HFFc6 (cell line): ENCODE results near the gene MAD1L1. TPM values are rescaled to one million over a fixed set of nuclear protein-coding genes. Genes with fewer than 3 reads are reported as not detected.

ENCODE experiments used
- DNase-seq: peaks from one replicate; pipeline ENCODE4 v3.0.0-alpha.2; 2018
- H3K27ac Mint-ChIP-seq: 2 replicates; pipeline ENCODE4 v1.8.0; 2020; ENCODE audit warnings: mild to moderate bottlenecking, mixed read lengths
- H3K27me3 Mint-ChIP-seq: 2 replicates; pipeline ENCODE4 v1.8.0; 2021; ENCODE audit warnings: mild to moderate bottlenecking, moderate library complexity, mixed read lengths; ENCODE audit not compliant: insufficient read depth
- H3K36me3 Mint-ChIP-seq: 2 replicates; pipeline ENCODE4 v1.8.0; 2021; ENCODE audit warnings: low read depth, mixed read lengths
- H3K4me1 Mint-ChIP-seq: 2 replicates; pipeline ENCODE4 v1.8.0; 2020; ENCODE audit warnings: low read depth, mixed read lengths
- H3K4me3 Mint-ChIP-seq: 2 replicates; pipeline ENCODE4 v1.8.0; 2020; ENCODE audit warnings: mild to moderate bottlenecking, moderate library complexity, mixed read lengths
- H3K9me3 Mint-ChIP-seq: 2 replicates; pipeline ENCODE4 v1.8.0; 2020; ENCODE audit warnings: mild to moderate bottlenecking, mixed read lengths
- total RNA-seq, 6 experiments: library from RNA; stranded (reverse); fragmentation: NEBNext Ultra II Directional; extraction: Animal tissue kit (Norgen Biotek cat#: 25700); gene quantifications; 2 replicates in 1 of 6; 3 replicates in 5 of 6; pipeline ENCODE4 v1.2.3, GENCODE V29; 2021
- TF ChIP-seq, protein P1 (sequence below): fragments of 200-600 bp; sonication (generic); IDR thresholded peaks from 2 replicates; pipeline ENCODE4 v1.5.0; 2021; ENCODE audit warnings: antibody characterized with exemption, mild to moderate bottlenecking

MAD1L1 gene
- total RNA-seq, 6 experiments from 2014 or later, result 34.6 to 44.8 (median 40.2) TPM

- Mint-ChIP-seq H3K4me3 (no peak overlapping the region), H3K36me3 (peaks cover 15% of the 10 kb centered on the region), H3K4me1 (no peaks in the 10 kb centered on the region), H3K27me3 (no peaks in the 10 kb centered on the region; the same call in 1 of the 2 replicates), H3K9me3 (no peaks in the 10 kb centered on the region), H3K27ac (no peak overlapping the region)
- TF ChIP-seq, protein P1, sequence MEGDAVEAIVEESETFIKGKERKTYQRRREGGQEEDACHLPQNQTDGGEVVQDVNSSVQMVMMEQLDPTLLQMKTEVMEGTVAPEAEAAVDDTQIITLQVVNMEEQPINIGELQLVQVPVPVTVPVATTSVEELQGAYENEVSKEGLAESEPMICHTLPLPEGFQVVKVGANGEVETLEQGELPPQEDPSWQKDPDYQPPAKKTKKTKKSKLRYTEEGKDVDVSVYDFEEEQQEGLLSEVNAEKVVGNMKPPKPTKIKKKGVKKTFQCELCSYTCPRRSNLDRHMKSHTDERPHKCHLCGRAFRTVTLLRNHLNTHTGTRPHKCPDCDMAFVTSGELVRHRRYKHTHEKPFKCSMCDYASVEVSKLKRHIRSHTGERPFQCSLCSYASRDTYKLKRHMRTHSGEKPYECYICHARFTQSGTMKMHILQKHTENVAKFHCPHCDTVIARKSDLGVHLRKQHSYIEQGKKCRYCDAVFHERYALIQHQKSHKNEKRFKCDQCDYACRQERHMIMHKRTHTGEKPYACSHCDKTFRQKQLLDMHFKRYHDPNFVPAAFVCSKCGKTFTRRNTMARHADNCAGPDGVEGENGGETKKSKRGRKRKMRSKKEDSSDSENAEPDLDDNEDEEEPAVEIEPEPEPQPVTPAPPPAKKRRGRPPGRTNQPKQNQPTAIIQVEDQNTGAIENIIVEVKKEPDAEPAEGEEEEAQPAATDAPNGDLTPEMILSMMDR, result no peak
- no peak for DNase-seq
Observed at GRCh38 chr7:2143981-2144595, 88.7 kb downstream of the MAD1L1 start.

- H3K4me3 Mint-ChIP-seq, result no peak overlapping the region
- DNase-seq, result no peak
- H3K4me1 Mint-ChIP-seq, result no peaks in the 10 kb centered on the region
- no peaks in the 10 kb centered on the region for H3K9me3 Mint-ChIP-seq
- TF ChIP-seq, protein P1, result no peak
- H3K36me3 Mint-ChIP-seq, result peaks cover 15% of the 10 kb centered on the region
- no peak overlapping the region for H3K27ac Mint-ChIP-seq
- H3K27me3 Mint-ChIP-seq, result no peaks in the 10 kb centered on the region; the same call in 1 of the 2 replicates
Observed at GRCh38 chr7:2143450-2143849, 89.3 kb downstream of the MAD1L1 start.

- peaks cover 3% of the 10 kb centered on the region; the same call in 1 of the 2 replicates for H3K27me3 Mint-ChIP-seq
- no peaks in the 10 kb centered on the region for H3K9me3 Mint-ChIP-seq
- no peak overlapping the region for H3K27ac Mint-ChIP-seq
- H3K36me3 Mint-ChIP-seq, result peaks cover 15% of the 10 kb centered on the region
- H3K4me3 Mint-ChIP-seq, result no peak overlapping the region
- DNase-seq, result no peak
- TF ChIP-seq, protein P1, result no peak
- no peaks in the 10 kb centered on the region for H3K4me1 Mint-ChIP-seq
Observed at GRCh38 chr7:2142386-2142785, 90.4 kb downstream of the MAD1L1 start.

- Mint-ChIP-seq H3K4me3 (no peak overlapping the region), H3K9me3 (no peaks in the 10 kb centered on the region), H3K27me3 (peaks cover 5% of the 10 kb centered on the region), H3K36me3 (peaks cover 15% of the 10 kb centered on the region), H3K4me1 (no peaks in the 10 kb centered on the region), H3K27ac (no peak overlapping the region)
- DNase-seq, result no peak
- TF ChIP-seq, protein P1, result no peak
Observed at GRCh38 chr7:2141651-2142050, 91.1 kb downstream of the MAD1L1 start.

- no peak for DNase-seq
- Mint-ChIP-seq H3K4me1 (no peaks in the 10 kb centered on the region), H3K36me3 (peaks cover 15% of the 10 kb centered on the region), H3K9me3 (no peaks in the 10 kb centered on the region), H3K27ac (no peak overlapping the region), H3K4me3 (no peak overlapping the region), H3K27me3 (peaks cover 5% of the 10 kb centered on the region)
- TF ChIP-seq, protein P1, result no peak
Observed at GRCh38 chr7:2141021-2141410, 91.7 kb downstream of the MAD1L1 start.
